Renal pelvis (tissue), 4 donors: ENCODE data around the gene KLHDC1. TPM values are rescaled to one million over a fixed set of nuclear protein-coding genes. Genes with fewer than 3 reads are reported as not detected.
"Not testable (repeated sequence)": the region's sequence is repeated elsewhere in the genome, so short reads cannot be mapped to it uniquely, and the experiment has no call there.

Experiments used
- DNase-seq: peaks from one replicate; pipeline ENCODE4 v3.0.0-alpha.2; 2013
- polyA plus RNA-seq, 3 donors: library from polyadenylated mRNA; unstranded; fragments of 120-200 nt; gene quantifications; one replicate each; pipeline ENCODE4 v1.2.1, GENCODE V29; 2013; ENCODE audit not compliant: insufficient read length in 3 of 3

KLHDC1 gene
- polyA plus RNA-seq, 3 donors: 3.5 to 6.2 (median 5.0) TPM

- DNase-seq: not testable (repeated sequence)
These were observed 29.0 kb downstream of the KLHDC1 start for GRCh38 chr14:49721733-49722435.

GRCh38 chr14:49727171-49727570 lies 34.3 kb downstream of the KLHDC1 start:
- DNase-seq: no peak

- no peak for DNase-seq
These were observed 40.0 kb downstream of the KLHDC1 start for GRCh38 chr14:49732896-49733295.

- DNase-seq: no peak
These were observed 40.9 kb downstream of the KLHDC1 start for GRCh38 chr14:49733836-49734235.

- DNase-seq: not testable (repeated sequence)
These were observed 42.7 kb downstream of the KLHDC1 start for GRCh38 chr14:49735669-49736068.

GRCh38 chr14:49745191-49745590 lies 52.3 kb downstream of the KLHDC1 start:
- DNase-seq: no peak

- DNase-seq: not testable (repeated sequence)
These were observed 53.6 kb downstream of the KLHDC1 start for GRCh38 chr14:49746476-49746875.

GRCh38 chr14:49754570-49755097 lies 61.7 kb downstream of the KLHDC1 start:
- no peak for DNase-seq

GRCh38 chr14:49755378-49755777 lies 62.5 kb downstream of the KLHDC1 start:
- no peak for DNase-seq

GRCh38 chr14:49761839-49762551 lies 69.1 kb downstream of the KLHDC1 start:
- no peak for DNase-seq

- no peak for DNase-seq
These were observed 73.9 kb downstream of the KLHDC1 start for GRCh38 chr14:49766839-49767238.

GRCh38 chr14:49767270-49767570 lies 74.3 kb downstream of the KLHDC1 start:
- no peak for DNase-seq

GRCh38 chr14:49767571-49768300 lies 74.8 kb downstream of the KLHDC1 start, which contains the start of gene KLHDC2:
Gene KLHDC2, plus strand, starts transcription at chr14:49768153. Its CDS starts 316 bp downstream, at chr14:49768469.
- DNase-seq: peak; percentile 86

GRCh38 chr14:49768301-49769121 lies 75.6 kb downstream of the KLHDC1 start:
- no peak for DNase-seq

- no peak for DNase-seq
These were observed 76.3 kb downstream of the KLHDC1 start for GRCh38 chr14:49769171-49769570.

- no peak for DNase-seq
These were observed 76.8 kb downstream of the KLHDC1 start for GRCh38 chr14:49769581-49770211.

GRCh38 chr14:49770212-49770817 lies 77.4 kb downstream of the KLHDC1 start:
- peak; percentile 54 for DNase-seq

GRCh38 chr14:49771691-49772090 lies 78.8 kb downstream of the KLHDC1 start:
- DNase-seq: not testable (repeated sequence)

- no peak for DNase-seq
These were observed 81.2 kb downstream of the KLHDC1 start for GRCh38 chr14:49774106-49774505.

GRCh38 chr14:49778421-49778820 lies 85.5 kb downstream of the KLHDC1 start:
- no peak for DNase-seq

- DNase-seq: not testable (repeated sequence)
These were observed 88.1 kb downstream of the KLHDC1 start for GRCh38 chr14:49781040-49781439.
